Endothelial cell of umbilical vein (primary cell): Measurements from ENCODE around the gene RASSF10.

Experiments used
- EZH2 ChIP-seq: IDR thresholded peaks from 2 replicates; pipeline ENCODE4 v1.6.1; 2012; ENCODE audit warnings: borderline replicate concordance, low read depth, mild to moderate bottlenecking, moderate library complexity, low read length, inconsistent platforms; ENCODE audit not compliant: severe bottlenecking
- FOS ChIP-seq: IDR thresholded peaks from 2 replicates; pipeline ENCODE4 v1.6.1; 2011; ENCODE audit warnings: mild to moderate bottlenecking, low read length, moderate library complexity, borderline replicate concordance; ENCODE audit not compliant: insufficient read depth
- POLR2A ChIP-seq: IDR thresholded peaks from 2 replicates; pipeline ENCODE4 v1.6.1; 2012; ENCODE audit warnings: low read depth, mild to moderate bottlenecking, control low read depth, low read length
- POLR2AphosphoS5 ChIP-seq: IDR thresholded peaks from 2 replicates; pipeline ENCODE4 v1.6.1; 2012; ENCODE audit warnings: low read depth, mild to moderate bottlenecking, control low read depth, low read length, moderate library complexity; ENCODE audit not compliant: insufficient read depth
- TF ChIP-seq, protein P1 (sequence below), 2 donors: IDR thresholded peaks; 1 replicate in 1 of 2; 2 replicates in 1 of 2; pipeline ENCODE4 v1.5.1; 2011; ENCODE audit warnings: low read length in 2 of 2, mild to moderate bottlenecking in 2 of 2, moderate library complexity in 2 of 2, control low read depth in 1 of 2, inconsistent platforms in 1 of 2, low read depth in 1 of 2; ENCODE audit not compliant: insufficient read depth in 1 of 2; ENCODE audit errors: extremely low read depth in 1 of 2

DNA sequence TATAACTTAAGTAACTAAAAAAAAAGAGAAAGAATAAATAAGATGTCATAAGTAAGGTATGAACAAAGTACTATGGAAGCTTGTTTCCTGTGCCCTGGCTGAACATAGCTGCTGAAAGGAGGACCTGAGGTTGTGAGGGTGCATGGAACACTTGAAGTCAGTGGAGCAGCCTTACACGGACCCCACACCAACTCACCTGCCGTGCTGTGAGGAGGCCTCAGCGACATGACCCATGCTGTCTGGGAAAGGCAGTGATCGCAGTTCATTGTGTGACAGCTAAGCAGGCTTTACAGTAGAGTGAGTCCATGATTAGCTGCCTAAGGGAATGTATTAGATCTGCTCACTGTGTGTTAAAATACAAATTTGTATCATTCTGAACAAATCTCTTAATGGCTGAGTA is 17.6 kb downstream of the RASSF10 start:
- TF ChIP-seq, protein P1, sequence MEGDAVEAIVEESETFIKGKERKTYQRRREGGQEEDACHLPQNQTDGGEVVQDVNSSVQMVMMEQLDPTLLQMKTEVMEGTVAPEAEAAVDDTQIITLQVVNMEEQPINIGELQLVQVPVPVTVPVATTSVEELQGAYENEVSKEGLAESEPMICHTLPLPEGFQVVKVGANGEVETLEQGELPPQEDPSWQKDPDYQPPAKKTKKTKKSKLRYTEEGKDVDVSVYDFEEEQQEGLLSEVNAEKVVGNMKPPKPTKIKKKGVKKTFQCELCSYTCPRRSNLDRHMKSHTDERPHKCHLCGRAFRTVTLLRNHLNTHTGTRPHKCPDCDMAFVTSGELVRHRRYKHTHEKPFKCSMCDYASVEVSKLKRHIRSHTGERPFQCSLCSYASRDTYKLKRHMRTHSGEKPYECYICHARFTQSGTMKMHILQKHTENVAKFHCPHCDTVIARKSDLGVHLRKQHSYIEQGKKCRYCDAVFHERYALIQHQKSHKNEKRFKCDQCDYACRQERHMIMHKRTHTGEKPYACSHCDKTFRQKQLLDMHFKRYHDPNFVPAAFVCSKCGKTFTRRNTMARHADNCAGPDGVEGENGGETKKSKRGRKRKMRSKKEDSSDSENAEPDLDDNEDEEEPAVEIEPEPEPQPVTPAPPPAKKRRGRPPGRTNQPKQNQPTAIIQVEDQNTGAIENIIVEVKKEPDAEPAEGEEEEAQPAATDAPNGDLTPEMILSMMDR (IDR thresholded peaks at IDR 0.05; ENCODE audit: extremely low read depth in 1 of 2, insufficient read depth in 1 of 2, low read depth in 1 of 2, low read length in 2 of 2), result no peak
- no peak for TF ChIP-seq FOS
- TF ChIP-seq POLR2AphosphoS5, result no peak
- TF ChIP-seq EZH2, result no peak
- TF ChIP-seq POLR2A, result no peak
